BJ (cell line): ENCODE data around the gene SCUBE2. TPM values are rescaled to one million over a fixed set of nuclear protein-coding genes. Genes with fewer than 3 reads are reported as not detected.
"Not testable (repeated sequence)": the region's sequence is repeated elsewhere in the genome, so short reads cannot be mapped to it uniquely, and the experiment has no call there.

Experiments used
- CTCF ChIA-PET: fragments of 350-600 bp; formaldehyde crosslinking; extraction: SDS; loops from one replicate; lab custom pipeline; 2021; ENCODE audit warnings: antibody characterized with exemption, inconsistent platforms; lab: Yijun Ruan, JAX
- POLR2A ChIA-PET: fragments of 300-600 bp; sonication (Branson Sonifier 250); formaldehyde crosslinking; extraction: SDS; loops from one replicate; lab custom pipeline; 2021; ENCODE audit warnings: antibody characterized with exemption; lab: Charles Lee
- DNase-seq: peaks from one replicate; pipeline ENCODE4 v3.0.0-alpha.2; 2011; ENCODE audit warnings: low read depth
- H3K27me3 ChIP-seq: 2 replicates; pipeline ENCODE4 v1.6.0; 2011; ENCODE audit warnings: low read length; ENCODE audit not compliant: control insufficient read depth, insufficient read depth
- H3K36me3 ChIP-seq: 2 replicates; pipeline ENCODE4 v1.5.1; 2011; ENCODE audit warnings: low read length; ENCODE audit not compliant: control insufficient read depth, insufficient read depth
- H3K4me3 ChIP-seq: 2 replicates; pipeline ENCODE4 v1.5.1; 2011; ENCODE audit warnings: low read depth, mild to moderate bottlenecking, control low read depth, low read length
- CTCF ChIP-seq: IDR thresholded peaks from 2 replicates; pipeline ENCODE4 v1.5.1; 2011; ENCODE audit warnings: low read depth, mild to moderate bottlenecking, control low read depth, inconsistent platforms, low read length, moderate library complexity; ENCODE audit not compliant: insufficient read depth
- polyA plus RNA-seq: library from polyadenylated mRNA; depleted of rRNA; stranded (reverse); fragments of >200 nt; gene quantifications from 2 replicates; pipeline ENCODE4 v1.2.3, GENCODE V29; 2011

Gene SCUBE2
- polyA plus RNA-seq, 1 experiment: 1.4 TPM

DNA sequence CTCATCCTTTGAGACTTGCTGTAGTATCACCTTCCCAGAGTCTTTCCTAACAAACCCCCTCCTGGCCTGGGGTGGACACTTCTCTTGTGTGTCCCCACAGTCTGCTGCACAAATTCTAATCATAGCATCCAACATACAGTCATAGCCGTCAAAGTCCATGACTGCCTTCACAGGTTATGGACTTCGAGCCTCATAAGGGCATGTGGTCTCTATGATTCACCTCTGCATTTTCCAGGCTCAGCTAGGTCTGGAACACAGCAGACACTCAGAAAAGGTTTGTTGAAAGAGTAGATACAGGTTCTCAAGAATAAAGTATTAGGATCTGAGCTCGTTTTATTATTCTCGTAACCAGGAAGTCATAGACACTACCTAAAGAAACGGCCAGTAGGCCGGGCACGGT is 13.2 kb upstream of the SCUBE2 start:
- DNase-seq: no peak
- Histone ChIP-seq H3K36me3 (no peaks in the 10 kb centered on the region), H3K4me3 (no peak overlapping the region), H3K27me3 (no peaks in the 10 kb centered on the region)
- CTCF ChIA-PET: interaction anchor here (1.3 to 1.4 kb wide), 2 partner anchors 11 to 18 kb away, joined by 5 read pairs; no protein-coding TSS in a partner anchor
- POLR2A ChIA-PET: no interaction called here
- no peak for TF ChIP-seq CTCF

DNA sequence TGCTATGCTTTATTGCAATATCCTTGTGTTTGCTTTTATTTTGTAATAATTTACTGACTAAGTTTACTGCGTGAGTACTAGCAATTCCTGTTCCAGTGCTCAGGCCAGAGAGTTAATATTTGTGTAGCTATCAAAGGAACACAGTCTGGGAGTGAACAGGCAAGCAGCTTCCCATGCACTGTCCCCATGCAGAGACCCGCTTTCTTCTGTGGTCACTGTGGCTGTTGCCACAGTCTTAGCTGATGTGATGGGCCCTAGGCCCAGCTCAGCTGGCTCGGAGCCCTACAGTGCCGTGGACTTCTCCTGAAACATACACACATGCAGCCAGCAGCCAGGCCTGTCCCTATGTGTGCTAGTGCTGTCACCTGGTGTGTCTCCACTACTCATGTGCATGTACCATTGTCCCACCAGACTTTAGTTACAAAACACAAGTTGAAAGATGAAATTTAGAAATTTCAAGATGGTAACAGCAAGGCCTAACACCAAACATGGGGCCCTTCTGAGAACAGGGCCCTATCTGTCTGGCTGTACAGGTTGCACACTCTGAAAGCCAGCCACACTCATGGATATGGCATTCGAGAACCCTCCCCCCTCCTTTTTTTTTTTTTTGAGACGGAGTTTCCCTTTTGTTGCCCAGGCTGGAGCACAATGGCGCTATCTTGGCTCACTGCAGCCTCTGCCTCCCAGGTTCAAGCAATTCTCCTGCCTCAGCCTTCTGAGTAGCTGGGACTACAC is 12.3 kb upstream of the SCUBE2 start:
- ChIA-PET CTCF (interaction anchor here (1.4 to 2.3 kb wide), 3 partner anchors 11 to 89 kb away, joined by 4 to 8 read pairs (median 5); no protein-coding TSS in a partner anchor), POLR2A (no interaction called here)
- H3K4me3 ChIP-seq: no peak overlapping the region
- no peaks in the 10 kb centered on the region for H3K36me3 ChIP-seq
- no peak for DNase-seq
- TF ChIP-seq CTCF: no peak
- no peaks in the 10 kb centered on the region for H3K27me3 ChIP-seq

DNA sequence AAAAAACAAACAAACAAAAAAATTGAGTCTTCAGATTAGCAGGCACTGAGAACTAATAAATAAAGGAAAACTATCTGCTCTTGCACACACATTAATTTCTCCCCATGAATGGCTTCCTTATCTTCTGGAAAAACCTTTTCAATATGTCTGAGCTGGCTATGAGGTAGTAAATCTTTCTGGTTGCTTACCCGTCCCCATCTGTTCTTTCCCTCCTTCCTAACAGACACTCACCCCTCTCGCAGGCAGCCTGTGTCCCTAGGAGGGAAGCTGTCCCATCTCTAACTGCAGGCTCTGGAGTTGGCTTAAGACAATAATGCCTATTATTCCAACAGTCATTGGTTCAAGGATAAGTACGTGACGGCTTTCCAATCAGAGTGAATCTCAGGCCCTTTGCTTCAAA is 8.2 kb upstream of the SCUBE2 start:
- ChIA-PET CTCF (interaction anchor here (0.6 kb wide), 1 partner anchor 83 kb away, joined by 3 read pairs; no protein-coding TSS in a partner anchor), POLR2A (no interaction called here)
- Histone ChIP-seq H3K27me3 (no peaks in the 10 kb centered on the region), H3K36me3 (no peaks in the 10 kb centered on the region), H3K4me3 (no peak overlapping the region)
- no peak for TF ChIP-seq CTCF
- DNase-seq: no peak

DNA sequence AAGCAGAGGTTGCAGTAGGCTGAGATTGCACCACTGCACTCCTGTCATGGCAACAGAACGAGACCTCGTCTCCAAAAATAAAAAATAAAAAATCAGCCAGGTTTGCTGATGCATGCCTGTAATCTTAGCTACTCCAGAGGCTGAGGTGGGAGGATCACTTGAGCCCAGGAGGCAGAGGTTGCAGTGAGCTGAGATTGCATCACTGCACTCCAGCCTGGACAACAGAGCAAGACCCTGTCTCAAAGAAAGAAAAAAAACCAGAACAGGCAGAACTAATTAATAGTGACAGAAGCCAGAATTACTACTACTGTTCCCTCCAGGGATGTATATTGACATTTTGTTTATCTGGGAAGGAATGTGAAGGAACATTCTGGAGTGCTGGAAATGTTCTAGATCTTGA is 7.1 kb upstream of the SCUBE2 start:
- CTCF ChIA-PET: interaction anchor here (0.8 kb wide), 1 partner anchor 22 kb away, joined by 3 read pairs; no protein-coding TSS in a partner anchor
- H3K4me3 ChIP-seq, POLR2A ChIA-PET, H3K36me3 ChIP-seq, DNase-seq, H3K27me3 ChIP-seq: not testable (repeated sequence)

GRCh38 chr11:9097186-9097943 is 6.0 kb upstream of the SCUBE2 start:
- H3K27me3 ChIP-seq, DNase-seq, POLR2A ChIA-PET, H3K4me3 ChIP-seq, H3K36me3 ChIP-seq: not testable (repeated sequence)
- CTCF ChIA-PET: interaction anchor here (1.2 to 1.3 kb wide), 2 partner anchors 26 to 82 kb away, joined by 3 to 4 read pairs; no protein-coding TSS in a partner anchor

DNA sequence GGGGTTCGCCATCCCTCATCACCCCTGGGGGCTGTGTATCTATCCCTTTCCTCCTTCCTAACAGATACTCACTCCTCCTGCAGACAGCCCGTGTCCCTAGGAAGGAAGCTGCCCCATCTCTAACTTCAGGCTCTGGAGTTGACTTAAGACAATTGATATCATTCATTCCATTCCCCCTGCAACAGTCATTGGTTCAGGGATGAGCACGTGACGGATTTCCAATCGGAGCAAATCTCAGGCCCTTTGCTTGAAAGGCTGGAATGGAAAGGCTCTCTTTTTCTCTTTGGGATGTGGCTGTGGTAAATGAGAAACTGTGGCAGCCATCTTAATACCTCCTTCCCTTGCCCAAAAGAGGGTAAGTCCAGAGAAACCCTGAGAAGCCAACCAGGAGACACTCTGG is 5.0 kb upstream of the SCUBE2 start:
- no peaks in the 10 kb centered on the region; the same call in 1 of the 2 replicates for H3K27me3 ChIP-seq
- H3K36me3 ChIP-seq: no peaks in the 10 kb centered on the region
- ChIA-PET CTCF (interaction anchor here (0.7 to 1.8 kb wide), 5 partner anchors 10 to 94 kb away, joined by 3 to 5 read pairs (median 3); no protein-coding TSS in a partner anchor), POLR2A (interaction anchor here (0.6 kb wide), 1 partner anchor 1762 kb away, joined by 7 read pairs; no protein-coding TSS in a partner anchor)
- no peak for TF ChIP-seq CTCF
- DNase-seq: no peak
- H3K4me3 ChIP-seq: no peak overlapping the region
